HepG2 (cell line): ENCODE data around the gene CDK11B.
"Not testable (repeated sequence)": the region's sequence is repeated elsewhere in the genome, so short reads cannot be mapped to it uniquely, and the experiment has no call there.

Experiments
- ADNP ChIP-seq: sonication (generic); formaldehyde crosslinking; IDR thresholded peaks from 2 replicates; pipeline ENCODE4 v1.4.0; 2020; ENCODE audit warnings: missing genetic modification reagents
- ELF3 ChIP-seq: IDR thresholded peaks from 2 replicates; pipeline ENCODE4 v1.6.1; 2016; ENCODE audit warnings: missing genetic modification reagents, missing compliant biosample characterization
- GTF3A ChIP-seq: sonication (generic); formaldehyde crosslinking; conservative IDR thresholded peaks from 2 replicates; pipeline ENCODE4 v1.4.0; 2020; ENCODE audit warnings: mild to moderate bottlenecking, missing genetic modification reagents
- PCBP1 ChIP-seq: fragments of 200-400 bp; formaldehyde crosslinking; IDR thresholded peaks from 2 replicates; pipeline ENCODE4 v1.6.1; 2017; ENCODE audit warnings: mild to moderate bottlenecking, low read depth, low read length, borderline replicate concordance
- SMC3 ChIP-seq: IDR thresholded peaks from 2 replicates; pipeline ENCODE4 v1.6.1; 2011; ENCODE audit warnings: low read length, improper control_type of control experiment

DNA sequence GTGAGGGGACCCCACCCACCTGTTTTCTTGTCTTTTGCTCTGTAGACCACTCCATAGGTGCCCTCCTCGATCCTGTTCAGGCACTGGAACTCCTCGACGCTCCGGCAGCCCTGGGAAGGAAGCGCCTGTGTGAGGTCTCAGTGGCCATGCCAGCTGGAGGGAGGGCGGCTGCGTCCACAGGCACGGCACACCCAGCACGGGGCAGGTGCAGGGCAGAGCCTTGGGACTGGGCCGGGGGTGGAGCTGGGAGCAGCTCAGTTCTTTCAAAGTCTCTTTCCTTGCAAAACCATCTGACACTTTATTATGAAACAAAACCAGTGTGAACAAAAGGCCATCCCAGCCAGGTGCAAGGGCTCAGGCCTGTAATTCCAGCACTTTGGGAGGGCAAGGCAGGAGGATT is 46.8 kb upstream of the CDK11B start:
- TF ChIP-seq ELF3; PCBP1; SMC3; GTF3A (CRISPR knock-in tag); ADNP (CRISPR knock-in tag): not testable (repeated sequence)
